Neural progenitor cell (in vitro differentiated cells): ENCODE measurements around the gene PCNT. TPM values are rescaled to one million over a fixed set of nuclear protein-coding genes. Genes with fewer than 3 reads are reported as not detected.

ENCODE experiments used
- DNase-seq: peaks from one replicate; pipeline ENCODE4 v3.0.0-alpha.2; 2016; ENCODE audit warnings: low spot score
- H2AFZ ChIP-seq: fragments of 200-600 bp; sonication (generic); replicated peaks from 2 replicates; pipeline ENCODE4 v1.6.1; 2016; ENCODE audit warnings: antibody characterized with exemption
- H3F3A ChIP-seq: fragments of 200-600 bp; sonication (generic); 2 replicates; pipeline ENCODE4 v1.6.1; 2016; ENCODE audit warnings: antibody characterized with exemption, low read depth
- H3K27ac ChIP-seq: fragments of 200-600 bp; sonication (generic); 2 replicates; pipeline ENCODE4 v1.5.1; 2016; ENCODE audit warnings: mild to moderate bottlenecking
- H3K27me3 ChIP-seq: fragments of 200-600 bp; sonication (generic); 2 replicates; pipeline ENCODE4 v1.6.1; 2016; ENCODE audit warnings: mild to moderate bottlenecking, moderate library complexity
- H3K36me3 ChIP-seq: fragments of 200-600 bp; sonication (generic); 2 replicates; pipeline ENCODE4 v1.5.1; 2016
- H3K4me1 ChIP-seq: fragments of 200-600 bp; sonication (generic); 2 replicates; pipeline ENCODE4 v1.6.1; 2016; ENCODE audit warnings: mixed run types
- H3K4me2 ChIP-seq: fragments of 200-600 bp; sonication (generic); 2 replicates; pipeline ENCODE4 v1.6.1; 2016
- H3K4me3 ChIP-seq: fragments of 200-600 bp; sonication (generic); 2 replicates; pipeline ENCODE4 v1.5.1; 2016
- H3K79me2 ChIP-seq: fragments of 200-600 bp; sonication (generic); 2 replicates; pipeline ENCODE4 v1.6.1; 2016; ENCODE audit warnings: low read depth
- H3K9ac ChIP-seq: fragments of 200-600 bp; sonication (generic); 2 replicates; pipeline ENCODE4 v1.6.1; 2016
- H3K9me3 ChIP-seq: fragments of 200-600 bp; sonication (generic); 2 replicates; pipeline ENCODE4 v1.5.1; 2016; ENCODE audit warnings: low read depth
- H4K20me1 ChIP-seq: fragments of 200-600 bp; sonication (generic); 2 replicates; pipeline ENCODE4 v1.6.1; 2016; ENCODE audit warnings: low read depth
- H3K27ac Mint-ChIP-seq: 3 replicates; pipeline ENCODE4 v1.8.0; 2021; ENCODE audit warnings: mixed read lengths
- H3K27me3 Mint-ChIP-seq: 2 replicates; pipeline ENCODE4 v1.8.0; 2022; ENCODE audit warnings: low read depth, mild to moderate bottlenecking, inconsistent platforms, moderate library complexity, mixed read lengths; ENCODE audit not compliant: insufficient read depth
- H3K36me3 Mint-ChIP-seq: 3 replicates; pipeline ENCODE4 v1.8.0; 2021; ENCODE audit warnings: mixed read lengths
- H3K4me1 Mint-ChIP-seq: 3 replicates; pipeline ENCODE4 v1.8.0; 2021; ENCODE audit warnings: mixed read lengths
- H3K4me3 Mint-ChIP-seq: 3 replicates; pipeline ENCODE4 v1.8.0; 2021; ENCODE audit warnings: mild to moderate bottlenecking, moderate library complexity, mixed read lengths
- H3K9me3 Mint-ChIP-seq: 3 replicates; pipeline ENCODE4 v1.8.0; 2020; ENCODE audit warnings: mixed read lengths
- CTCF ChIP-seq: fragments of 200-600 bp; sonication (generic); IDR thresholded peaks from 2 replicates; pipeline ENCODE4 v1.5.1; 2017; ENCODE audit warnings: antibody characterized with exemption, mild to moderate bottlenecking
- EZH2 ChIP-seq: fragments of 200-600 bp; sonication (generic); IDR thresholded peaks from 2 replicates; pipeline ENCODE4 v1.6.1; 2017; ENCODE audit warnings: antibody characterized with exemption, mild to moderate bottlenecking, moderate library complexity
- EZH2phosphoT487 ChIP-seq: fragments of 200-600 bp; sonication (generic); IDR thresholded peaks from 2 replicates; pipeline ENCODE4 v1.6.1; 2017; ENCODE audit warnings: antibody characterized with exemption
- total RNA-seq: library from RNA; depleted of rRNA; stranded (reverse); fragments of >200 nt; gene quantifications from 2 replicates; pipeline ENCODE4 v1.2.3, GENCODE V29; 2015; ENCODE audit warnings: low replicate concordance

Gene PCNT
- total RNA-seq, 1 donor from 2014 or later, result 42.0 TPM

GRCh38 chr21:46414965-46415275, 91.0 kb downstream of the PCNT start:
- H3K27ac ChIP-seq, result no peak overlapping the region
- no peaks in the 10 kb centered on the region for H3K27me3 Mint-ChIP-seq
- no peaks in the 10 kb centered on the region for H4K20me1 ChIP-seq
- peaks cover 9% of the 10 kb centered on the region for H3K4me1 ChIP-seq
- no peak overlapping the region for H3K9ac ChIP-seq
- TF ChIP-seq EZH2phosphoT487, result no peak
- TF ChIP-seq CTCF, result no peak
- TF ChIP-seq EZH2, result no peak
- peaks cover 6% of the 10 kb centered on the region for H3K4me1 Mint-ChIP-seq
- no peak overlapping the region for H3K4me3 ChIP-seq
- H3K36me3 Mint-ChIP-seq, result peaks cover 19% of the 10 kb centered on the region
- no peak overlapping the region for H3K27ac Mint-ChIP-seq
- DNase-seq, result no peak
- H2AFZ ChIP-seq, result no peak overlapping the region
- H3K79me2 ChIP-seq, result no peaks in the 10 kb centered on the region
- no peaks in the 10 kb centered on the region for H3F3A ChIP-seq
- no peak overlapping the region for H3K4me2 ChIP-seq
- H3K4me3 Mint-ChIP-seq, result no peak overlapping the region
- no peaks in the 10 kb centered on the region for H3K36me3 ChIP-seq
- no peaks in the 10 kb centered on the region for H3K9me3 Mint-ChIP-seq
- H3K27me3 ChIP-seq, result no peaks in the 10 kb centered on the region
- no peaks in the 10 kb centered on the region for H3K9me3 ChIP-seq

GRCh38 chr21:46416551-46416950, 92.6 kb downstream of the PCNT start:
- Histone ChIP-seq H3K4me2 (no peak overlapping the region), H3K4me3 (no peak overlapping the region), H3K9ac (no peak overlapping the region), H3K36me3 (no peaks in the 10 kb centered on the region), H3F3A (no peaks in the 10 kb centered on the region), H3K4me1 (no peaks in the 10 kb centered on the region), H3K27ac (no peak overlapping the region), H3K79me2 (no peaks in the 10 kb centered on the region), H2AFZ (no peak overlapping the region), H3K27me3 (no peaks in the 10 kb centered on the region), H3K9me3 (no peaks in the 10 kb centered on the region), H4K20me1 (no peaks in the 10 kb centered on the region)
- no peak for DNase-seq
- Mint-ChIP-seq H3K27me3 (no peaks in the 10 kb centered on the region), H3K4me1 (peaks cover 3% of the 10 kb centered on the region), H3K4me3 (no peak overlapping the region), H3K36me3 (peaks cover 18% of the 10 kb centered on the region), H3K9me3 (no peaks in the 10 kb centered on the region), H3K27ac (no peak overlapping the region)
- TF ChIP-seq EZH2 (no peak), EZH2phosphoT487 (no peak), CTCF (no peak)

GRCh38 chr21:46418265-46418946, 94.5 kb downstream of the PCNT start:
- Histone ChIP-seq H3K4me1 (peaks cover 3% of the 10 kb centered on the region), H3K79me2 (no peaks in the 10 kb centered on the region), H4K20me1 (no peaks in the 10 kb centered on the region), H3K4me2 (no peak overlapping the region), H3K4me3 (no peak overlapping the region), H2AFZ (no peak overlapping the region), H3K36me3 (no peaks in the 10 kb centered on the region), H3K9me3 (no peaks in the 10 kb centered on the region), H3K27me3 (no peaks in the 10 kb centered on the region), H3K27ac (no peak overlapping the region), H3F3A (peaks cover 3% of the 10 kb centered on the region), H3K9ac (no peak overlapping the region)
- Mint-ChIP-seq H3K27me3 (no peaks in the 10 kb centered on the region), H3K36me3 (peaks cover 21% of the 10 kb centered on the region), H3K9me3 (no peaks in the 10 kb centered on the region), H3K4me3 (no peak overlapping the region), H3K27ac (no peak overlapping the region), H3K4me1 (peaks cover 5% of the 10 kb centered on the region)
- no peak for DNase-seq
- TF ChIP-seq CTCF (no peak), EZH2 (no peak), EZH2phosphoT487 (no peak)
